Activated CD8-positive, alpha-beta memory T cell treated with anti-CD3 and anti-CD28 coated beads for 48 hours (primary cell): Measurements from ENCODE around the gene EMSY.
"Not testable (repeated sequence)": the region's sequence is repeated elsewhere in the genome, so short reads cannot be mapped to it uniquely, and the experiment has no call there.

Source experiments
- DNase-seq, 3 experiments: peaks; one replicate each; pipeline ENCODE4 v3.0.0-alpha.2; 2020; ENCODE audit warnings: low read depth in 2 of 3, low spot score in 2 of 3

Gene EMSY

GRCh38 chr11:76595091-76595490 is 150.3 kb downstream of the EMSY start:
- not testable (repeated sequence) for DNase-seq

- DNase-seq: no peak
Observed at GRCh38 chr11:76596652-76597051, 151.8 kb downstream of the EMSY start.

- no peak for DNase-seq
Observed at GRCh38 chr11:76597533-76598425, 153.0 kb downstream of the EMSY start.

- no peak for DNase-seq
Observed at GRCh38 chr11:76598426-76598839, 153.6 kb downstream of the EMSY start.

- DNase-seq: no peak
Observed at GRCh38 chr11:76599041-76600013, 154.5 kb downstream of the EMSY start.

GRCh38 chr11:76600124-76600655 is 155.4 kb downstream of the EMSY start:
- no peak for DNase-seq

GRCh38 chr11:76601272-76601671 is 156.5 kb downstream of the EMSY start:
- no peak for DNase-seq

GRCh38 chr11:76601724-76602123 is 156.9 kb downstream of the EMSY start:
- DNase-seq: no peak

GRCh38 chr11:76602431-76602861 is 157.6 kb downstream of the EMSY start:
- DNase-seq: no peak
